Cardiac fibroblast (primary cell): Measurements from ENCODE around the gene SYT6.
A peak's percentile ranks its signal among the peaks of the same experiment; 100 is the strongest.

ENCODE experiments used
- DNase-seq, 2 donors: peaks; one replicate each; pipeline versions ENCODE4 v3.0.0 to v3.0.0-alpha.2; 2010; ENCODE audit warnings: low read depth in 2 of 2
- H3K4me3 ChIP-seq, 2 donors: replicated peaks in 1 of 2; 1 replicate in 1 of 2; 2 replicates in 1 of 2; pipeline ENCODE4 v1.5.1; 2011; ENCODE audit warnings: low read depth in 2 of 2, low read length in 2 of 2, mild to moderate bottlenecking in 2 of 2, moderate library complexity in 1 of 2
- CTCF ChIP-seq: IDR thresholded peaks from one replicate; pipeline ENCODE4 v1.5.1; 2011; ENCODE audit warnings: low read depth, mild to moderate bottlenecking, low read length, inconsistent platforms

SYT6 gene

DNA sequence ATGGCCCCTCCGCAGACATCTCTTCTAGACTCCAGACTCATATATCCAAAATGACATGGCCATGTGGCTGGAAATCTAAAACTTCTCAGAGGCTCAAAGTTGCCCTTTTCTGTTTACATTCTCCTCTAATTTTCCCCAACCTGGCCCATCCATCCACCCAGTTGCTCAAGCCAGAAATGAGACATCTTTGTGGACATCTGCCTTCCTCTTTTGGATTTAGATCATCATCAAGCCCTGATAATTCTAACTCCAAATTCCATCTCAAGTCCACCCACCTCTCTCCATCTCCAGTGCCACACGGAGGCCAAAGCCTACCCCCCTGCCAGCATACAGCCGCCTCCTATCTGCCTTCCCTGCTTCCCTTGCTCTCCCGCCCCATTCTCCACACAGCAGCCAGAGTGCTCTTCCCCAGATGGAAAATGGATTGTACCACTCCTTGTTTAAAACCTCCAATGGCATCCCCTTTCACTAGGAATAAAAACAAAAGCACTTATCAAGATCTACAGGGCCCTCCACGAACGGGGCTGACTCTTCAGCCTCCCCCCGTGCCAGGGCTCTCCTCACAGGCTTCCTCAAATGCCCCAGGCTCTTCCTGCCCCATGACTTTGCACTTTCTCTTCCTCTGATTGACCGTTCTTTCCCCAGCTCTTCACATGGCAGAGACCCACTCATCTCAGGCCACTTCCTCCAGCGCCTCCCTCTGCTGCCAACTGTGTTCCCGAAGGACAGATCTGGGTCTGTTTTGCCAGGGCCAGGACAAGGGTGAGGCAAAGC, 40.1 kb downstream of the SYT6 start:
- no peak for DNase-seq
- no peak for TF ChIP-seq CTCF
- H3K4me3 ChIP-seq = no peak overlapping the region

- no peak for TF ChIP-seq CTCF
Observed at GRCh38 chr1:114112775-114113174, 40.9 kb downstream of the SYT6 start.

DNA sequence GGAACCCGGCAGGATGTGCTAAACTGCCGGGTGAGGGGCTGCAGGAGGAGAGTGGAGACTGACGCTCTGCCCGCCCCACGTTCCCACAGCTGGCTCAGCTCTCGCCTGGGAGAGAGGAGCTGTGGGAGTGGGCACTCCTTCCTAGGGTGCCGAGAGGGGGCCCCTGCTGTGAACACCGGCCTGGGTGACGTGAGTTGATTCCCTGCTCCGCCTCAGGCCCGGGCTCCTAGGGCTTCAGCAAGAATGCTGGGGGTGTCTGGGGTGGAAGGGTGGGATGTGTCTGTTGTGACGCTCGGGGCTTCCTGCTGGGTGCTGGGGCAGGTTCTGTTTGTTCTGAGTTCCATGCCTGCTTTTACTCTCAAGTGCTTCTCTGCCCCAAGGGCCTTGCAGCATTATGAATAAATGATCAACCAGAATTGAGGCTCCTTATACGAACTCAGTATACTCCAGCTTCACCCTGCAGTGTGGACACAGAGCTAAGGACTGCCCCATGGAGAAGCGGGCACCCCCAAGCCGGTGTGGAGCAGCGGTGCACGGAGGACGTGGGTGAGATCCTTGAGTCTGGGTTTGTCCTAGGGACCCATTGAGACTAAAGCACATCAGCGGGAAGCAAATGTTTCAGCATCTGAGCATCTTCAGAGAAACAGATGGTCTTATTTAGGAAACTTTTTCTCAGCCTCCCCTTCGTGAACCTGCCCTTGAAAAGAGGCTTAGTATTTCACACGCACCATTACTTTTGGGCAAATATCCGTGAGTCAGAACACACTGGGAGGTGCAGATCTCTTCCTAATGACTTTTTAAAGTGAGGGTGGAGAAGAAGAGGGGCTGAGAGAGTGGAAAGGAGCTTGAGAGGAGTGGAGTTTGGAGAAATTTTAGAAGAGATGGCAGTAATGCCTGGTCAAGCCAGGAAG, 41.7 kb downstream of the SYT6 start:
- no peak for DNase-seq
- H3K4me3 ChIP-seq = no peak overlapping the region
- no peak for TF ChIP-seq CTCF

More at GRCh38 chr1:114112775-114113174, 40.9 kb downstream of the SYT6 start:
- H3K4me3 ChIP-seq = no peak overlapping the region
- DNase-seq = no peak

DNA sequence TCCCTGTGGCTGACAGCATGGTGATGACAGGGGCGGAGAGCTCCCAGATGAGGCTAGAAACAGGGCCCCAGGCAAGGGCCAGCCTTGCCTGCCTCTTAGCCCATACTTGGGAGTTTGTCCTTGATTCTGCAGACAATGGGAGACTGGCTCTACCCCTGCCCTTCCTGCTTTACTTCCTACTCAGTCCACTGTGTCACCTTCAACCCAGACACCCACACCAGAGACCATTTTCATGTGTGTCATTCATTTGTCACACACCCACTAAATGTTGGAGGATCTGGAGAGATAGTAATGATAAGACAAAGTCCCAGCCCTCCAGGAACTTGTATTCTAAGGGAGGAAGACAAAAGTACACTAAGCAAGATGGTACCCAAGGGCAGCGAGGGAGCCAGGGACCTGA, 43.7 kb downstream of the SYT6 start:
- no peak for TF ChIP-seq CTCF
- H3K4me3 ChIP-seq = no peak overlapping the region
- DNase-seq = no peak

- no peak for TF ChIP-seq CTCF
- no peak overlapping the region for H3K4me3 ChIP-seq
- DNase-seq = peak; percentile 21 to 24
Observed at GRCh38 chr1:114108751-114109255, 44.9 kb downstream of the SYT6 start.

DNA sequence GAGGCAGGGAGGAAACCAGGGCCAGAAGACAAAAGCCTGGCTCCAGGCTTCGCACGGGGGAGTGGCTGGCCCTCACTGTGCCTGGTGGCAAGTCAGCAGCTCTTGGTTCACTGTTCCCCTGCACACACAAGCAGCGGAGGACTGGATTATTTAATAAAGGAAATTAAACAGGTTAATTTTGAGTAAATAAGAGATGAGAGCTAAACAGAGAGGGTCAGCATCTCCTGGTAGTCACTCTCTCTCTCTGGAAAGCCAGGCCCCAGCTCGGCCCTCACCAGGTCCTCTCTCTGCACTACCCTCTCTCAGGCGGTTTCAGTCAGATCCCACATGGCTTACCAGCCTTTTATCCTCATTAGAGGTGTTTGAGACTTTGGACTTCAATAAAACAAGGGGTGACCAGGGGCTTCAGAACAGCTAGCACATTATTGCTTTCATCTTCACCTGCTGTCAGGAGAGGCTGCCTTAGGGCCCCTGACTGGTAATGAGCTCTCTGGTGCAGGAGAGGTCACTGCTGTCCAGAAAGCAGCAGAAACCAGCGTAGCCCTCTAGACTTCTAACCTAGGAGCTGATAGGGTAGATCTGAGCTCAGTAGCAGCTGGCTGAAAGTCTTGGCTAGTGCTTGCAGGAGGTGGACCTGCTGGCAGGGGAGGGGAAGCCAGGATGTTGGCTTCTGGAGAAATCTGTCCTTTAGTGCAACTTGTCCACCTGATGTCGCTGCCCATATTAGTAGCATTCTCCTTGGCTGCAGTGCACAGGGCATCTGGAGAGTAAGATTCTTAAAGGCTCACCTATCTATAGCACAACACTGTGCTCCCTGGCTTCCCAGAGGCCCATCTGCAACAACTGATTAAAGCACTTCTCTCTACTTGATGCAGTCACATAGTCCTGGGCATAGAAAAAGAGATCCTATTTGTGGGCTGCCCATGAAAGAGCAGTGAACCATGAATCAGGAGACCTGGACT, 45.9 kb downstream of the SYT6 start:
- TF ChIP-seq CTCF = no peak
- no peak for DNase-seq
- H3K4me3 ChIP-seq = no peak overlapping the region
